ENCODE data around the gene MAP2K4. TPM values are rescaled to one million over a fixed set of nuclear protein-coding genes. Genes with fewer than 3 reads are reported as not detected.

The MAP2K4 gene
- total and polyA plus RNA-seq, 2 of the 13 experiments (the other 11 are each of a cell fraction or from before 2014, with no cell fraction given) = 21.5 to 35.6 TPM

GRCh38 chr17:12057520-12057919 is 36.8 kb downstream of the MAP2K4 start:
- Histone ChIP-seq H3K27ac (ENCODE audit: extremely low read length, insufficient read depth, low read length) (no peak overlapping the region), H3K4me2 (ENCODE audit: low read depth, low read length) (no peak overlapping the region), H4K20me1 (ENCODE audit: insufficient read depth, low read length) (no peaks in the 10 kb centered on the region), H3K4me1 (ENCODE audit: insufficient read depth, low read length) (no peaks in the 10 kb centered on the region), H3K4me3 (replicated peaks in 1 of 3; ENCODE audit: insufficient read depth in 1 of 3, low read depth in 2 of 3, low read length in 3 of 3) (no peak overlapping the region), H3K27me3 (ENCODE audit: control insufficient read depth in 1 of 2, insufficient read depth in 2 of 2, low read length in 2 of 2) (no peaks in the 10 kb centered on the region), H3K36me3 (replicated peaks in 1 of 2; ENCODE audit: control insufficient read depth in 1 of 2, insufficient read depth in 2 of 2, low read length in 2 of 2) (peaks cover 2 to 4% of the 10 kb centered on the region in 2 experiments; a peak in 1 of 5 replicates), H3K9me3 (ENCODE audit: low read length) (no peaks in the 10 kb centered on the region), H2AFZ (ENCODE audit: low read length) (no peak overlapping the region), H3K79me2 (ENCODE audit: insufficient read depth, low read length) (peaks cover 36% of the 10 kb centered on the region), H3K9ac (ENCODE audit: insufficient read depth, low read depth, low read length) (no peak overlapping the region)
- DNase-seq (ENCODE audit: low spot score) (no peak), FAIRE-seq (no peak), ATAC-seq (no peak)
- ChIA-PET CTCF (ENCODE audit: low intra/inter-chr PET ratio, low total read pairs) (no interaction called here), POLR2A (no interaction called here)
- WGBS (ENCODE audit: low lambda C conversion rate) = 100% methylated on average over 1 of the region's 1 CpG
- BruUV-seq (replicated peaks) = no TSS peak
- in situ Hi-C loops (cut with HindIII; ENCODE audit: extremely low pct_ligation_motif_present, low pct_unique_long_range_greater_than_20kb) = no loop called here
- intact Hi-C loops (cut with micrococcal nuclease; ENCODE audit: unreplicated experiment) = no loop called here
- TF ChIP-seq HNF4A (CRISPR knock-in tag; IDR thresholded peaks at IDR 0.05) (no peak), ZFP36 (IDR thresholded peaks at IDR 0.05; ENCODE audit: borderline replicate concordance, low read depth, low read length, partially characterized antibody) (no peak), ZNF33A (CRISPR knock-in tag; IDR thresholded peaks at IDR 0.05; ENCODE audit: borderline replicate concordance) (no peak), KMT2B (CRISPR knock-in tag; IDR thresholded peaks at IDR 0.05) (no peak), KDM6A (CRISPR knock-in tag; IDR thresholded peaks at IDR 0.05; ENCODE audit: low read depth) (no peak), ZNF234 (CRISPR knock-in tag; conservative IDR thresholded peaks at IDR 0.05) (no peak), ZNF318 (CRISPR knock-in tag; IDR thresholded peaks at IDR 0.05) (no peak), ZBTB42 (CRISPR knock-in tag; IDR thresholded peaks at IDR 0.05) (no peak), ZNF607 (CRISPR knock-in tag; IDR thresholded peaks at IDR 0.05; ENCODE audit: borderline replicate concordance) (no peak), ATF7-NPFF (CRISPR knock-in tag; IDR thresholded peaks at IDR 0.05; ENCODE audit: low read depth) (no peak)
- TF ChIP-seq, protein P1, sequence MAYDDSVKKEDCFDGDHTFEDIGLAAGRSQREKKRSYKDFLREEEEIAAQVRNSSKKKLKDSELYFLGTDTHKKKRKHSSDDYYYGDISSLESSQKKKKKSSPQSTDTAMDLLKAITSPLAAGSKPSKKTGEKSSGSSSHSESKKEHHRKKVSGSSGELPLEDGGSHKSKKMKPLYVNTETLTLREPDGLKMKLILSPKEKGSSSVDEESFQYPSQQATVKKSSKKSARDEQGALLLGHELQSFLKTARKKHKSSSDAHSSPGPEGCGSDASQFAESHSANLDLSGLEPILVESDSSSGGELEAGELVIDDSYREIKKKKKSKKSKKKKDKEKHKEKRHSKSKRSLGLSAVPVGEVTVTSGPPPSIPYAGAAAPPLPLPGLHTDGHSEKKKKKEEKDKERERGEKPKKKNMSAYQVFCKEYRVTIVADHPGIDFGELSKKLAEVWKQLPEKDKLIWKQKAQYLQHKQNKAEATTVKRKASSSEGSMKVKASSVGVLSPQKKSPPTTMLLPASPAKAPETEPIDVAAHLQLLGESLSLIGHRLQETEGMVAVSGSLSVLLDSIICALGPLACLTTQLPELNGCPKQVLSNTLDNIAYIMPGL (CRISPR knock-in tag; IDR thresholded peaks at IDR 0.05; ENCODE audit: borderline replicate concordance in 1 of 2, low read depth in 1 of 2) = no peak
- TF ChIP-seq, protein P2, sequence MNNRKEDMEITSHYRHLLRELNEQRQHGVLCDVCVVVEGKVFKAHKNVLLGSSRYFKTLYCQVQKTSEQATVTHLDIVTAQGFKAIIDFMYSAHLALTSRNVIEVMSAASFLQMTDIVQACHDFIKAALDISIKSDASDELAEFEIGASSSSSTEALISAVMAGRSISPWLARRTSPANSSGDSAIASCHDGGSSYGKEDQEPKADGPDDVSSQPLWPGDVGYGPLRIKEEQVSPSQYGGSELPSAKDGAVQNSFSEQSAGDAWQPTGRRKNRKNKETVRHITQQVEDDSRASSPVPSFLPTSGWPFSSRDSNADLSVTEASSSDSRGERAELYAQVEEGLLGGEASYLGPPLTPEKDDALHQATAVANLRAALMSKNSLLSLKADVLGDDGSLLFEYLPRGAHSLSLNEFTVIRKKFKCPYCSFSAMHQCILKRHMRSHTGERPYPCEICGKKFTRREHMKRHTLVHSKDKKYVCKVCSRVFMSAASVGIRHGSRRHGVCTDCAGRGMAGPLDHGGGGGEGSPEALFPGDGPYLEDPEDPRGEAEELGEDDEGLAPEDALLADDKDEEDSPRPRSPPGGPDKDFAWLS (CRISPR knock-in tag; IDR thresholded peaks at IDR 0.05; ENCODE audit: borderline replicate concordance) = no peak
